ENCODE measurements around the gene PTGER2. TPM values are rescaled to one million over a fixed set of nuclear protein-coding genes. Genes with fewer than 3 reads are reported as not detected.

The PTGER2 gene
- total and polyA plus RNA-seq, 10 of the 15 experiments (the other 5 are each of a cell fraction or from before 2014, with no cell fraction given) = 0.03 to 1.6 (median 0.33) TPM

DNA sequence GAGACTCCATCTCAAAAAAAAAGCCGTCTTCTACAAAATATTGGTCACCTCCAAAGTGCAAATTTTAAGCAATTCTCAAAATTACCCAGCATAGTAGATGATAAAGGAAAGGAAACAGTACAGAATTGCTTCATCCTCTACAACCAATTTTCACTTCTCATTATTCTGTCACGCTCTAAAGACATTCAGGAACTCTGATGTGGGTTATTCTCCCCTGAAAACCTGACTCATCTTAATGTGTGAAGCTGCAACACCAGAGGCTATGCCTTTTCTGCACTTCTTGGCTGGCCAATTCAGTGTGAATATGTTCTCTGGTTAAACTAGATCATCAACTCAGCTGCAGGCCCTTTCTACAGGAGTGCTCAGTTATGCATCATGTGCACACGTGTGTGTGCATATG lies 11.0 kb downstream of the PTGER2 start (continued):
- TF ChIP-seq, protein P1, sequence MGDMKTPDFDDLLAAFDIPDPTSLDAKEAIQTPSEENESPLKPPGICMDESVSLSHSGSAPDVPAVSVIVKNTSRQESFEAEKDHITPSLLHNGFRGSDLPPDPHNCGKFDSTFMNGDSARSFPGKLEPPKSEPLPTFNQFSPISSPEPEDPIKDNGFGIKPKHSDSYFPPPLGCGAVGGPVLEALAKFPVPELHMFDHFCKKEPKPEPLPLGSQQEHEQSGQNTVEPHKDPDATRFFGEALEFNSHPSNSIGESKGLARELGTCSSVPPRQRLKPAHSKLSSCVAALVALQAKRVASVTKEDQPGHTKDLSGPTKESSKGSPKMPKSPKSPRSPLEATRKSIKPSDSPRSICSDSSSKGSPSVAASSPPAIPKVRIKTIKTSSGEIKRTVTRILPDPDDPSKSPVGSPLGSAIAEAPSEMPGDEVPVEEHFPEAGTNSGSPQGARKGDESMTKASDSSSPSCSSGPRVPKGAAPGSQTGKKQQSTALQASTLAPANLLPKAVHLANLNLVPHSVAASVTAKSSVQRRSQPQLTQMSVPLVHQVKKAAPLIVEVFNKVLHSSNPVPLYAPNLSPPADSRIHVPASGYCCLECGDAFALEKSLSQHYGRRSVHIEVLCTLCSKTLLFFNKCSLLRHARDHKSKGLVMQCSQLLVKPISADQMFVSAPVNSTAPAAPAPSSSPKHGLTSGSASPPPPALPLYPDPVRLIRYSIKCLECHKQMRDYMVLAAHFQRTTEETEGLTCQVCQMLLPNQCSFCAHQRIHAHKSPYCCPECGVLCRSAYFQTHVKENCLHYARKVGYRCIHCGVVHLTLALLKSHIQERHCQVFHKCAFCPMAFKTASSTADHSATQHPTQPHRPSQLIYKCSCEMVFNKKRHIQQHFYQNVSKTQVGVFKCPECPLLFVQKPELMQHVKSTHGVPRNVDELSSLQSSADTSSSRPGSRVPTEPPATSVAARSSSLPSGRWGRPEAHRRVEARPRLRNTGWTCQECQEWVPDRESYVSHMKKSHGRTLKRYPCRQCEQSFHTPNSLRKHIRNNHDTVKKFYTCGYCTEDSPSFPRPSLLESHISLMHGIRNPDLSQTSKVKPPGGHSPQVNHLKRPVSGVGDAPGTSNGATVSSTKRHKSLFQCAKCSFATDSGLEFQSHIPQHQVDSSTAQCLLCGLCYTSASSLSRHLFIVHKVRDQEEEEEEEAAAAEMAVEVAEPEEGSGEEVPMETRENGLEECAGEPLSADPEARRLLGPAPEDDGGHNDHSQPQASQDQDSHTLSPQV (IDR thresholded peaks at IDR 0.05) = no peak
- TF ChIP-seq GABPA (IDR thresholded peaks at IDR 0.05; ENCODE audit: low read depth) (no peak), FOS (IDR thresholded peaks at IDR 0.05; ENCODE audit: borderline replicate concordance, extremely low read depth, insufficient read length) (no peak), WRNIP1 (IDR thresholded peaks at IDR 0.05; ENCODE audit: borderline replicate concordance, low read depth, low read length) (no peak), CHD2 (IDR thresholded peaks at IDR 0.05; ENCODE audit: borderline replicate concordance, low read depth, low read length) (no peak), LARP7 (IDR thresholded peaks at IDR 0.05) (no peak), USF1 (IDR thresholded peaks at IDR 0.05; ENCODE audit: borderline replicate concordance, extremely low read length, insufficient read depth, low read depth, low read length) (no peak), EP300 (IDR thresholded peaks at IDR 0.05; ENCODE audit: borderline replicate concordance in 1 of 2, control insufficient read depth in 1 of 2, low read depth in 2 of 2, low read length in 2 of 2) (peak; percentile 41 to 83; a peak in 3 of 4 replicates), IKZF2 (IDR thresholded peaks at IDR 0.05) (peak; percentile 90 to 92), BCL11A (IDR thresholded peaks at IDR 0.05; ENCODE audit: low read depth, low read length) (peak; percentile 82), HDAC6 (IDR thresholded peaks at IDR 0.05; ENCODE audit: unreplicated experiment) (no peak), ZNF622 (IDR thresholded peaks at IDR 0.05) (no peak), MTA2 (IDR thresholded peaks at IDR 0.05; ENCODE audit: low read depth) (peak; percentile 95; the same call in 1 of the 2 replicates), MEF2B (IDR thresholded peaks at IDR 0.05; ENCODE audit: partially characterized antibody, poor library complexity, severe bottlenecking) (peak; percentile 50), CREM (IDR thresholded peaks at IDR 0.05; ENCODE audit: low read depth) (peak; percentile 73; the same call in 1 of the 2 replicates), TAF1 (IDR thresholded peaks at IDR 0.05; ENCODE audit: borderline replicate concordance, low read depth, low read length) (no peak), ATF7 (IDR thresholded peaks at IDR 0.05; ENCODE audit: low read depth) (peak; percentile 89), DPF2 (IDR thresholded peaks at IDR 0.05) (peak; percentile 92), NR2F1 (conservative IDR thresholded peaks at IDR 0.05) (no peak), SMAD5 (IDR thresholded peaks at IDR 0.05; ENCODE audit: low read depth) (no peak), MTA3 (IDR thresholded peaks at IDR 0.05; ENCODE audit: borderline replicate concordance, low read length) (peak; percentile 78; the same call in 1 of the 2 replicates), EED (IDR thresholded peaks at IDR 0.05; ENCODE audit: low read depth) (peak; percentile 82), FOXM1 (IDR thresholded peaks at IDR 0.05; ENCODE audit: low read depth, low read length) (peak; percentile 82; the same call in 1 of the 2 replicates), IKZF1 (conservative IDR thresholded peaks at IDR 0.05) (peak; percentile 79), MEF2A (IDR thresholded peaks at IDR 0.05; ENCODE audit: insufficient read depth, low read depth, low read length) (peak; percentile 52; the same call in 1 of the 2 replicates), POLR2A (IDR thresholded peaks at IDR 0.05; ENCODE audit: low read depth, low read length) (no peak)
- TF ChIP-seq, protein P2, sequence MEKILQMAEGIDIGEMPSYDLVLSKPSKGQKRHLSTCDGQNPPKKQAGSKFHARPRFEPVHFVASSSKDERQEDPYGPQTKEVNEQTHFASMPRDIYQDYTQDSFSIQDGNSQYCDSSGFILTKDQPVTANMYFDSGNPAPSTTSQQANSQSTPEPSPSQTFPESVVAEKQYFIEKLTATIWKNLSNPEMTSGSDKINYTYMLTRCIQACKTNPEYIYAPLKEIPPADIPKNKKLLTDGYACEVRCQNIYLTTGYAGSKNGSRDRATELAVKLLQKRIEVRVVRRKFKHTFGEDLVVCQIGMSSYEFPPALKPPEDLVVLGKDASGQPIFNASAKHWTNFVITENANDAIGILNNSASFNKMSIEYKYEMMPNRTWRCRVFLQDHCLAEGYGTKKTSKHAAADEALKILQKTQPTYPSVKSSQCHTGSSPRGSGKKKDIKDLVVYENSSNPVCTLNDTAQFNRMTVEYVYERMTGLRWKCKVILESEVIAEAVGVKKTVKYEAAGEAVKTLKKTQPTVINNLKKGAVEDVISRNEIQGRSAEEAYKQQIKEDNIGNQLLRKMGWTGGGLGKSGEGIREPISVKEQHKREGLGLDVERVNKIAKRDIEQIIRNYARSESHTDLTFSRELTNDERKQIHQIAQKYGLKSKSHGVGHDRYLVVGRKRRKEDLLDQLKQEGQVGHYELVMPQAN (conservative IDR thresholded peaks at IDR 0.05) = no peak
